CD4-positive, alpha-beta T cell treated with Interleukin-6 for 4 hours (primary cell): ENCODE measurements around the gene TRIO.
"Not testable (repeated sequence)": the region's sequence is repeated elsewhere in the genome, so short reads cannot be mapped to it uniquely, and the experiment has no call there.

ENCODE experiments used
- DNase-seq: peaks from one replicate; pipeline ENCODE4 v3.0.0-alpha.2; 2020; ENCODE audit warnings: mixed read lengths

The TRIO gene

GRCh38 chr5:14187660-14188059 is 44.5 kb downstream of the TRIO start:
- no peak for DNase-seq

GRCh38 chr5:14188778-14189177 is 45.6 kb downstream of the TRIO start:
- DNase-seq = no peak

GRCh38 chr5:14189680-14190079 is 46.5 kb downstream of the TRIO start:
- no peak for DNase-seq

GRCh38 chr5:14190194-14191164 is 47.3 kb downstream of the TRIO start:
- no peak for DNase-seq

GRCh38 chr5:14191325-14191724 is 48.2 kb downstream of the TRIO start:
- no peak for DNase-seq

- no peak for DNase-seq
Observed at GRCh38 chr5:14193496-14193895, 50.4 kb downstream of the TRIO start.

- no peak for DNase-seq
Observed at GRCh38 chr5:14195588-14195987, 52.4 kb downstream of the TRIO start.

GRCh38 chr5:14197056-14197455 is 53.9 kb downstream of the TRIO start:
- no peak for DNase-seq

GRCh38 chr5:14199902-14200301 is 56.8 kb downstream of the TRIO start:
- no peak for DNase-seq

GRCh38 chr5:14200312-14200990 is 57.3 kb downstream of the TRIO start:
- no peak for DNase-seq

- no peak for DNase-seq
Observed at GRCh38 chr5:14201325-14202045, 58.3 kb downstream of the TRIO start.

- DNase-seq = no peak
Observed at GRCh38 chr5:14202462-14202861, 59.3 kb downstream of the TRIO start.

GRCh38 chr5:14204011-14204670 is 61.0 kb downstream of the TRIO start:
- DNase-seq = no peak

GRCh38 chr5:14204785-14205321 is 61.7 kb downstream of the TRIO start:
- no peak for DNase-seq

- DNase-seq = no peak
Observed at GRCh38 chr5:14206028-14206725, 63.0 kb downstream of the TRIO start.

- not testable (repeated sequence) for DNase-seq
Observed at GRCh38 chr5:14207428-14207827, 64.3 kb downstream of the TRIO start.

- no peak for DNase-seq
Observed at GRCh38 chr5:14208071-14209021, 65.2 kb downstream of the TRIO start.

- no peak for DNase-seq
Observed at GRCh38 chr5:14209222-14209822, 66.2 kb downstream of the TRIO start.

GRCh38 chr5:14209836-14210235 is 66.7 kb downstream of the TRIO start:
- DNase-seq = no peak

- DNase-seq = no peak
Observed at GRCh38 chr5:14210729-14211128, 67.6 kb downstream of the TRIO start.
